ENCODE results near the gene DOC2A.

GRCh38 chr16:29982560-29983419 lies 28.0 kb downstream of the DOC2A start:
- no peak for TF ChIP-seq POLR2AphosphoS5 (IDR thresholded peaks at IDR 0.05; ENCODE audit: borderline replicate concordance, low read depth, low read length)
- TF ChIP-seq EZH2 (IDR thresholded peaks at IDR 0.05), result no peak
- no peak for TF ChIP-seq FOXP2 (optimal IDR thresholded peaks at IDR 0.05; ENCODE audit: control extremely low read depth, extremely low read length, insufficient read depth)

Data from SK-N-MC (cell line).